Upper lobe of right lung (tissue), 1 donor: Measurements from ENCODE around the gene NUMB. TPM values are rescaled to one million over a fixed set of nuclear protein-coding genes. Genes with fewer than 3 reads are reported as not detected.

ENCODE experiments used
- ATAC-seq: fragments of 200-7000 bp; cut with Tn5 transposase; one replicate; pipeline ENCODE4 v1.9.1; 2020; ENCODE audit warnings: mild to moderate bottlenecking, moderate library complexity
- DNase-seq: peaks from one replicate; pipeline ENCODE4 v3.0.0-alpha.2; 2020
- H3K27ac ChIP-seq: fragments of 200-600 bp; one replicate; pipeline ENCODE4 v1.8.0; 2022
- H3K27me3 ChIP-seq: fragments of 200-600 bp; one replicate; pipeline ENCODE4 v1.8.0; 2022; ENCODE audit warnings: mild to moderate bottlenecking
- H3K36me3 ChIP-seq: fragments of 200-600 bp; one replicate; pipeline ENCODE4 v1.8.0; 2022
- H3K4me1 ChIP-seq: fragments of 200-600 bp; one replicate; pipeline ENCODE4 v1.8.0; 2022
- H3K4me3 ChIP-seq: fragments of 200-600 bp; one replicate; pipeline ENCODE4 v1.8.0; 2022; ENCODE audit warnings: mild to moderate bottlenecking
- H3K9me3 ChIP-seq: fragments of 200-600 bp; one replicate; pipeline ENCODE4 v1.8.0; 2022
- intact Hi-C: fragments of 100-400 bp; cut with DNase I; formaldehyde crosslinking; loops from one replicate; pipeline ENCODE4 v1.11.0; 2022
- total RNA-seq: library from RNA; stranded (reverse); fragmentation: NEBNext Ultra II Directional; extraction: Animal tissue kit (Norgen Biotek cat#: 25700); gene quantifications from one replicate; pipeline ENCODE4 v1.2.1, GENCODE V29; 2021
- TF ChIP-seq, protein P1 (sequence below): fragments of 200-600 bp; IDR thresholded peaks from one replicate; pipeline ENCODE4 v1.8.0; 2022; ENCODE audit warnings: antibody characterized with exemption
- donor health status: DM: no; HTN: yes; CAD: no; lungs with severe emphysema.

The NUMB gene
- total RNA-seq, 1 donor from 2014 or later = 139 TPM

DNA sequence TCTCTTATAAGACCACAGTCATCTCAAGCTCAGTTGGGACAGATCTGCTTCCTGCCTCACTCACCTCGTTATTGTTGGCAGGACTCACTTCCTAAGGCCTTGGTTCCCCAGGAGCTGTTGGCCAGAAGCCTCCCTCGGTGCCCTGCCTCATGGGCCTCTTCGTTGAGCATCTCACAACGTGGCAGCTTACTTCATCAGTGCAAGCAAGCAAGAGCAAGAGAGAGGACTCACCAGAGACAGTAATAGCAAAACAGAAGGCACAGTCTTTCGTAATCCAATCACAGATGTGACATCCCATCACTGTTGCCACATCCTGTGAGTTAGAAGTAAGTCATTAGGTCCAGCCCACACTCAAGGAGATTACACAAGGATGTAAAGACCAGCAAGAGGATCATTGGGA lies 5.1 kb upstream of the NUMB start:
- peaks cover 62% of the 10 kb centered on the region for H3K4me1 ChIP-seq
- intact Hi-C loops = loop anchor here (10.0 kb wide), 1 partner anchor 169 kb away; no protein-coding TSS in a partner anchor
- ATAC-seq = peak; percentile 40

DNA sequence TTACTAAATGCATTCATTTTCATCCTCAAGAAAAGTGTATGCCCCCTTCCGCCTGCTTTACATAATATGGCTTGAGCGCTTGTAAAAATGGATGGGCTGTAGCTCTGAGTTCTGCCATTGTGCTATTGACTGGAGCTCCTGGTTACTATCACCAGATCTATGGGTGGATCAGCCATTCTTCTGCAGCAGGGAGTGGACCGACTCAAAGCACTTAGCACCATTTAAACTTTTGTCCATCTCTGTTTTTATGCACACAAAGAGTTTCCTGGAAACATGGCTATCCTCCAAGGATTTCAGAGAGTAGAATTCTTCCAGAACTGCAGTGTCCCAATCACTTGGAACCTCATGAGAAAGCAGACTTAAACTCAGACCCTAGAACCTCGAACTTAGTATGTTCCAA lies 4.5 kb upstream of the NUMB start:
- H3K27ac ChIP-seq = peak overlapping the region; percentile 82
- TF ChIP-seq, protein P1, sequence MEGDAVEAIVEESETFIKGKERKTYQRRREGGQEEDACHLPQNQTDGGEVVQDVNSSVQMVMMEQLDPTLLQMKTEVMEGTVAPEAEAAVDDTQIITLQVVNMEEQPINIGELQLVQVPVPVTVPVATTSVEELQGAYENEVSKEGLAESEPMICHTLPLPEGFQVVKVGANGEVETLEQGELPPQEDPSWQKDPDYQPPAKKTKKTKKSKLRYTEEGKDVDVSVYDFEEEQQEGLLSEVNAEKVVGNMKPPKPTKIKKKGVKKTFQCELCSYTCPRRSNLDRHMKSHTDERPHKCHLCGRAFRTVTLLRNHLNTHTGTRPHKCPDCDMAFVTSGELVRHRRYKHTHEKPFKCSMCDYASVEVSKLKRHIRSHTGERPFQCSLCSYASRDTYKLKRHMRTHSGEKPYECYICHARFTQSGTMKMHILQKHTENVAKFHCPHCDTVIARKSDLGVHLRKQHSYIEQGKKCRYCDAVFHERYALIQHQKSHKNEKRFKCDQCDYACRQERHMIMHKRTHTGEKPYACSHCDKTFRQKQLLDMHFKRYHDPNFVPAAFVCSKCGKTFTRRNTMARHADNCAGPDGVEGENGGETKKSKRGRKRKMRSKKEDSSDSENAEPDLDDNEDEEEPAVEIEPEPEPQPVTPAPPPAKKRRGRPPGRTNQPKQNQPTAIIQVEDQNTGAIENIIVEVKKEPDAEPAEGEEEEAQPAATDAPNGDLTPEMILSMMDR = no peak
- H3K4me3 ChIP-seq = peak overlapping the region; percentile 6
- H3K27me3 ChIP-seq = no peaks in the 10 kb centered on the region
- no peaks in the 10 kb centered on the region for H3K36me3 ChIP-seq
- H3K9me3 ChIP-seq = no peaks in the 10 kb centered on the region
- ATAC-seq = no peak
- intact Hi-C loops = loop anchor here (10.0 kb wide), 1 partner anchor 168 kb away; no protein-coding TSS in a partner anchor
- DNase-seq = no peak
- peaks cover 62% of the 10 kb centered on the region for H3K4me1 ChIP-seq

More for the DNA sequence above, 5.1 kb upstream of the NUMB start:
- Histone ChIP-seq H3K9me3 (no peaks in the 10 kb centered on the region), H3K27ac (peak overlapping the region; percentile 82), H3K4me3 (peak overlapping the region; percentile 6), H3K36me3 (no peaks in the 10 kb centered on the region), H3K27me3 (no peaks in the 10 kb centered on the region)
- no peak for DNase-seq
- TF ChIP-seq, protein P1 = no peak

DNA sequence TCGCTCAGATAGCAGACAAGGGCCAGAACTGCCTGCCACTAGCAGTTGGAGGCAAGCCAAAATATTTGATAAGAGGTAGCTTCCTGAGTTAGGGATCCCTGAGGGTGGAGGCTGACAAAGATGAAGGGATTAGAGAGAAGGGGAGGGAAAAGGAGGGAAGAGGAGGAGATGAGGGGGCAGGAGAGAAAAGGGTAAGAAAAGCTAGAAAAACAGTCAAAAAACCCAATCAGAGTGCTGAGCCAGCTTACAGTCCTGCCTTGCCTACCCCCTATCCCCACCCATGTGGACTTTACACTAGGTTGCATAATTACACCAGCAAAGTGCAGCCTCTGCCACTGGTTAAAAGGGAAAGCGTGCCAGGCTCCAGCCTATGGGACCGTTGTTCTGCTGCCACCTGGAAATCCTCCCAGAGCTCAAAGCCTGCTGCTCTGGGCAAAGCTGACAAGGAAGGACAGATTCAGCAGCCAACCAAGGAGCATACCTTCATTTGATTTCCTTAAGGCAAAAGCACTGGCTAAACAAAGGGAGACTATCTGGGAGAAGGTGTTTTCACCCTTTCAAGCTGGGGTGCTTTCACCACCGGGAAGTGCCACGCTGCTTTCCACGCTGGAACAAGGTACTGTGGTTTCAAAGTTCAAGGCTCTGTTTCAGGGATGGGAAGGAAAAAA lies 3.8 kb upstream of the NUMB start:
- peak overlapping the region; percentile 82 for H3K27ac ChIP-seq
- peak overlapping the region; percentile 19 for H3K4me3 ChIP-seq
- H3K9me3 ChIP-seq = no peaks in the 10 kb centered on the region
- intact Hi-C loops = loop anchor here (10.0 kb wide), 1 partner anchor 167 kb away; no protein-coding TSS in a partner anchor
- peaks cover 57% of the 10 kb centered on the region for H3K4me1 ChIP-seq
- H3K36me3 ChIP-seq = no peaks in the 10 kb centered on the region
- ATAC-seq (peak; percentile 36), DNase-seq (peak; percentile 75)
- H3K27me3 ChIP-seq = no peaks in the 10 kb centered on the region
- TF ChIP-seq, protein P1 = no peak

DNA sequence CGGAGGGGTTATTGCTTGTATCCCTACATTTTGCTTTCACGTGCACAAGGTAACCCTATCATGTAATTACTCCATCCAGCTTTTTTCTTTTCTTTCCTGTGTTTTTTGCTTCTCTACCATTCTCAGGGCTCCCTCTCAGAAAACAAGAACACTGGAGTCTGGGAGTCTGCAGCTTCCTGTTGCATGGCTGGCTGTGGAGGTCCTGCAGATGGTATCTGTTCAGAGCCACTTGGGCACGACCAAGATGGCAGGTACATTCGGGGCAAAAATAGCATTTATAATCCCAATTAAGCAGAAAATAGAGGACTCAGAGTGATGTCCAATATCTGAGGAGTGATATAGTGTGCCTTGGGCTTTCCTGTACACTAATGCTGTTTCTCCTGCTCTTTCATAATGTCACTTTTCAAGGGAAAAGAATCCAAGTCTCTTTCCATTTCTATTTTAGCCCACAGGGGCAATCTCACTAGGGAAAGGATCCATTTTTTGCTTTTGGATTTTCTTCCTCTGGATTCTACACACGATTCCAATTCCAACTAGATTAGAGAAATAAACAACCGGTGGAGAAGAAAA lies 3.2 kb upstream of the NUMB start:
- no peaks in the 10 kb centered on the region for H3K27me3 ChIP-seq
- intact Hi-C loops = loop anchor here (10.0 kb wide), 1 partner anchor 167 kb away; no protein-coding TSS in a partner anchor
- TF ChIP-seq, protein P1 = no peak
- H3K27ac ChIP-seq = peak overlapping the region; percentile 82
- DNase-seq (no peak), ATAC-seq (no peak)
- H3K4me1 ChIP-seq = peaks cover 58% of the 10 kb centered on the region
- H3K4me3 ChIP-seq = peak overlapping the region; percentile 19
- H3K9me3 ChIP-seq = no peaks in the 10 kb centered on the region
- no peaks in the 10 kb centered on the region for H3K36me3 ChIP-seq

DNA sequence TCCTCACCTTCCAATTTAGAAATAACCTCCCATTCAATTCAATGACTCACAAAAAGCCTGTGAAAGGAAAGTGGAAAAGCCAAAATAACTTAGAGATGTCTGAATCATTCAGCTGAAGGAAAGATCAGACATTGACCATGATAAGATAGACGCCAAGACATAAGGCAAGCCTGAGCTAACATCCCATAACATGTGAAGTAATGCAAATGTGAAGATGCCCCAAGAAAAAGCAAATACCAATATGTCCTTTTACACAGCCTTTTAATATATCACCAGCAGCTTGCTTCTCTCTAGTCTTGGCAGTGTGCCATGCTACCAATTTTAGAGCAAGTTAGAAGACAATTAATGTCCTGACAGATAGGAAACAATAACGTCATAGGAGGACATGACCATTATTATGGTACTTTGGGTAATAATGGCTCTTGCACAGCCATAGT lies 2.4 kb upstream of the NUMB start:
- TF ChIP-seq, protein P1 = no peak
- DNase-seq = no peak
- Histone ChIP-seq H3K27me3 (no peaks in the 10 kb centered on the region), H3K4me3 (no peak overlapping the region), H3K36me3 (no peaks in the 10 kb centered on the region), H3K4me1 (peaks cover 59% of the 10 kb centered on the region), H3K27ac (no peak overlapping the region), H3K9me3 (no peaks in the 10 kb centered on the region)
- no peak for ATAC-seq
- intact Hi-C loops = loop anchor here (10.0 kb wide), 1 partner anchor 166 kb away; no protein-coding TSS in a partner anchor
